Limb (tissue), 2 donors: ENCODE data around the gene ANXA10.
"Not testable (repeated sequence)": the region's sequence is repeated elsewhere in the genome, so short reads cannot be mapped to it uniquely, and the experiment has no call there.

Experiments used
- DNase-seq, 2 donors: peaks; one replicate each; pipeline ENCODE4 v3.0.0-alpha.2; 2016; ENCODE audit errors: extremely low spot score in 2 of 2

ANXA10 gene

GRCh38 chr4:168118116-168118655 is 25.8 kb downstream of the ANXA10 start:
- DNase-seq: no peak

GRCh38 chr4:168119100-168119499 is 26.8 kb downstream of the ANXA10 start:
- DNase-seq: no peak

GRCh38 chr4:168119890-168120289 is 27.6 kb downstream of the ANXA10 start:
- no peak for DNase-seq

- DNase-seq: no peak
These were observed 28.5 kb downstream of the ANXA10 start for GRCh38 chr4:168120811-168121210.

GRCh38 chr4:168124008-168124641 is 31.8 kb downstream of the ANXA10 start:
- no peak for DNase-seq

GRCh38 chr4:168126952-168127351 is 34.6 kb downstream of the ANXA10 start:
- DNase-seq: no peak

GRCh38 chr4:168128601-168129000 is 36.3 kb downstream of the ANXA10 start:
- DNase-seq: no peak

GRCh38 chr4:168129046-168129772 is 36.9 kb downstream of the ANXA10 start:
- no peak for DNase-seq

GRCh38 chr4:168129802-168130201 is 37.5 kb downstream of the ANXA10 start:
- DNase-seq: no peak

GRCh38 chr4:168131196-168131595 is 38.9 kb downstream of the ANXA10 start:
- DNase-seq: no peak

GRCh38 chr4:168134651-168135050 is 42.3 kb downstream of the ANXA10 start:
- no peak for DNase-seq

- DNase-seq: not testable (repeated sequence)
These were observed 43.5 kb downstream of the ANXA10 start for GRCh38 chr4:168135860-168136259.

- not testable (repeated sequence) for DNase-seq
These were observed 45.4 kb downstream of the ANXA10 start for GRCh38 chr4:168137695-168138094.

GRCh38 chr4:168138143-168138542 is 45.8 kb downstream of the ANXA10 start:
- no peak for DNase-seq

- DNase-seq: no peak
These were observed 47.0 kb downstream of the ANXA10 start for GRCh38 chr4:168139336-168139735.

GRCh38 chr4:168141733-168142132 is 49.4 kb downstream of the ANXA10 start:
- no peak for DNase-seq

- DNase-seq: no peak
These were observed 51.3 kb downstream of the ANXA10 start for GRCh38 chr4:168143601-168144000.

- DNase-seq: no peak
These were observed 58.2 kb downstream of the ANXA10 start for GRCh38 chr4:168150420-168151050.

GRCh38 chr4:168151327-168151726 is 59.0 kb downstream of the ANXA10 start:
- DNase-seq: no peak

GRCh38 chr4:168152837-168153500 is 60.6 kb downstream of the ANXA10 start:
- DNase-seq: no peak

- peak; percentile 69 to 85 for DNase-seq
These were observed 61.5 kb downstream of the ANXA10 start for GRCh38 chr4:168153596-168154440.
